Adipose tissue (tissue), 3 donors: ENCODE measurements around the gene ALPG. TPM values are rescaled to one million over a fixed set of nuclear protein-coding genes. Genes with fewer than 3 reads are reported as not detected.
"Not testable (repeated sequence)": the region's sequence is repeated elsewhere in the genome, so short reads cannot be mapped to it uniquely, and the experiment has no call there.

Experiments used
- H3K27ac ChIP-seq: one replicate; pipeline ENCODE4 v1.5.1; 2013; ENCODE audit warnings: low read depth, low read length
- WGBS, 3 donors: extraction: QIAGEN DNeasy Blood & Tissue Kit; methylation state at CpG; one replicate each; pipeline ENCODE4 v1.1.7; 2013; 5-methylcytosine and 5-hydroxymethylcytosine counted together
- polyA plus RNA-seq, 3 donors: library from polyadenylated mRNA; stranded (reverse); fragments of 200-250 nt; gene quantifications; one replicate each; pipeline ENCODE4 v1.2.3, GENCODE V29; 2013
- donor health status: healthy with polysubstance abuse.
- donor health status: Bipolar disorder and iron deficiency.
- donor health status: healthy.

ALPG gene
- not detected for polyA plus RNA-seq

DNA sequence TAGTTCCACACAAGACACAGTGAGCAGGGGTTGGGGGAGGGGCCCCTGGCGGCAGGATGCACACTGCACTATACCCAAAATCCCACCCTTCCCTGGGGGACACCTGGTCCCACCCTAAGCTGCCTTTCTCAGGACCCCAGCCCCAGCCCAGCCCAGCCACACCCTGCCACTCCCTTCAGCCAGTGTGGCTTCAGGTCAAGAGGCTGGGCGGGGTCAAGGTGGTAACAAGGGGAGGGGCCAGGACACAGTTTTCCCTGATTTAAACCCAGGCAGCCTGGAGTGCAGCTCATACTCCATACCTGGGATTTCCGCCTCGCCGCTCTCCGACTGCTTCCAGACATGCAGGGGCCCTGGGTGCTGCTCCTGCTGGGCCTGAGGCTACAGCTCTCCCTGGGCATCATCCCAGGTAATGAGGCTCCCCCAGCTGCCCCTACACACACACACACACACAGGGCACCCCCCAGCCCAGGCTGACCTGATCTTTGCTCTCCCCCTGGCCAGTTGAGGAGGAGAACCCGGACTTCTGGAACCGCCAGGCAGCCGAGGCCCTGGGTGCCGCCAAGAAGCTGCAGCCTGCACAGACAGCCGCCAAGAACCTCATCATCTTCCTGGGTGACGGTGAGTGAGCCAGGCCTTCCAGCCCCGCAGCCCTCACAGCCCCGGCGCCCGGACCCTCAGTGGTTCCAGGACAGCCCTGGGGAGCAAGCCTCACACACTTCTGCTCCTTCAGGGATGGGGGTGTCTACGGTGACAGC, at the start of gene ALPG:
Gene ALPG (plus strand): TSS at position 289 of the 755 bp plus-strand sequence. CDS start 51 bp downstream, at position 340.
- whole genome bisulfite sequencing, 3 donors: 91 to 92% (median 92%) methylated on average over 16 to 17 of the region's 17 CpGs
- no peak within 1 kb of the TSS for H3K27ac ChIP-seq

DNA sequence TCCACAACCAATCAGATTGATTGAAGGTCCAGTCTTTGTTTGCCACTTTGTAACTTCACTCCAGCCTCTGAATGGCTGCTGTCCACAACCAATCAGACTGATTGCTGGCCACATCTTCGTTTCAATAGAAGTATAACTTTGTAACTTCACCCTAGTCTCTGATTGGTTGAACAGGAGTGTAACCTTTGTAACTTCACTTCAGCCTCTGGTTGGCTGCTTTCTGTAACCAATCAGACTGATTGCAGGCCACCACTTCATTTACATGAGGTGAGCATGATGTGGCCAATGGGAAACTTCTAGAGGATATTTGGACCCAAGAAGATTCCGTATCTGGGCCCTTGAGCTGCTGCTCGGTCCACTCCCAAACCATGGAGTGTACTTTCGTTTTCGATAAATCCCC, 45.0 kb upstream of the ALPG start:
- no peak overlapping the region for H3K27ac ChIP-seq
- WGBS, 3 donors: 92 to 95% (median 94%) methylated on average over 5 of the region's 5 CpGs

DNA sequence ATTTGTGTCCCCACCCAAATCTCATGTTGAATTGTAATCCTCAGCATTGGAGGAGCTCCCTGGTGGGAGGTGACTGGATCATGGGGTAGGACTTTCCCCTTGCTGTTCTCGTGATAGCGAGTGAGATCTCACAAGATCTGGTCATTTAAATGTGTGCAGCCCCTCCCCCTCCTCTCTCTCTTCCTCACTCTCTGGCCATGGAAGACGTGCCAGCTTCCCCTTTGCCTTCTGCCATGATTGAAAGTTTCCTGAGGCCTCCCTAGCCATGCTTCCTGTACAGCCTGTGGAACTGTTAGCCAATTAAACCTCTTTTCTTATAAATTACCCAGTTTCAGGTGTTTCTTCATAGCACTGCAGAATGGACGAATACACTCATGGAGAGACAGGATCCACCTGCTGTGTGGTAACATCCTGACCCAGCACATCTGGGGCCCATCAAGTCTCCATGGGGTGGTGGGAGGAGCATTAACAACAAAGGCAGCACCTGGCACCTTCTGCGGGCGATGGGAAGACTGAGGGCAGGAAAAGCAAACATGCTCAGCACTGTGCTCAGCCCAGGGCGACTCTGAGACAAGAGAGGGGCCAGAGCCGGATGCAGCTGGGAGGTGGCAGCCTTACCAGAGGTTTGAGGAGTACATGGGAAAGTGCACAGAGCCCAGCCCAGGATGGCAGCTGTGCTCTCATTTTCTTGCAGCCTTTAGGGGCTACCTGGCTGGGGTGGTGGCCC, 44.3 kb upstream of the ALPG start:
- WGBS, 3 donors: 69 to 81% (median 71%) methylated on average over 8 of the region's 8 CpGs
- no peak overlapping the region for H3K27ac ChIP-seq

DNA sequence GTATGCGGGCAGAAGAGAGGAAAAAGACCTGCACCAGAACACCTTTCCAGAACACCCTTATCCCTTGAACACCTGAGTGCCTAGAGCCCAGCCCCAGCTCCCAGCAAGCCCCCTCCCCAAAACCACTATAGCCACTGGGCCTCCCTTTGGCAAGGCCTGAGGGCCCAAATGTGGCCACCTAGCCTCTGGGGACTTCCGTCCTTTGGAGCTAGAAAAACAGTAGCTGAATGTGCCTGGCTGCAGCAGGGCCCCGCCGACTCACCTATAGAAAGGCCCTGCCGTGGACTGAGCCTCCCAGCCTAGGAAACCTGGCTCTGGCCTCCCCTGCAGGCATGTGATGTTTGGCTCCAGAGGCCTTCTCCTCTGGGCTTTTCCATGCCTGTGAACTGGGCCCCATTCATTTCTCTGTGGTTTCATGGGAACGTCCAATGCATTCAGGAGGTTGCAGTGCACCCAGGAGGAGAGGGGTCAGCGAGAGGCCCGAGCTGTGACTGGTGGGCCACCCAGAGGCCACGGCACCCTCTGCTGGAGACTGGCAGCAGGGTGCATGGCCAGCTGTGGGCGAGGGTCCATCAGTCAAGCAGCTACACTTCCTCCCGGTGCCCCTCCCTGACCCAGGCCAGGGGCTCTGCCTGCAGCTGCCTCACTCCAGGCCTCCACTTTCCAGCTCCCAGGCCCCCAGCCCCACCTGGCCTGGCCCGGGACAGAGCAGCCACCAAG, 43.4 kb upstream of the ALPG start:
- WGBS, 3 donors: 74 to 95% (median 74%) methylated on average over 11 to 12 of the region's 12 CpGs
- not testable (repeated sequence) for H3K27ac ChIP-seq

DNA sequence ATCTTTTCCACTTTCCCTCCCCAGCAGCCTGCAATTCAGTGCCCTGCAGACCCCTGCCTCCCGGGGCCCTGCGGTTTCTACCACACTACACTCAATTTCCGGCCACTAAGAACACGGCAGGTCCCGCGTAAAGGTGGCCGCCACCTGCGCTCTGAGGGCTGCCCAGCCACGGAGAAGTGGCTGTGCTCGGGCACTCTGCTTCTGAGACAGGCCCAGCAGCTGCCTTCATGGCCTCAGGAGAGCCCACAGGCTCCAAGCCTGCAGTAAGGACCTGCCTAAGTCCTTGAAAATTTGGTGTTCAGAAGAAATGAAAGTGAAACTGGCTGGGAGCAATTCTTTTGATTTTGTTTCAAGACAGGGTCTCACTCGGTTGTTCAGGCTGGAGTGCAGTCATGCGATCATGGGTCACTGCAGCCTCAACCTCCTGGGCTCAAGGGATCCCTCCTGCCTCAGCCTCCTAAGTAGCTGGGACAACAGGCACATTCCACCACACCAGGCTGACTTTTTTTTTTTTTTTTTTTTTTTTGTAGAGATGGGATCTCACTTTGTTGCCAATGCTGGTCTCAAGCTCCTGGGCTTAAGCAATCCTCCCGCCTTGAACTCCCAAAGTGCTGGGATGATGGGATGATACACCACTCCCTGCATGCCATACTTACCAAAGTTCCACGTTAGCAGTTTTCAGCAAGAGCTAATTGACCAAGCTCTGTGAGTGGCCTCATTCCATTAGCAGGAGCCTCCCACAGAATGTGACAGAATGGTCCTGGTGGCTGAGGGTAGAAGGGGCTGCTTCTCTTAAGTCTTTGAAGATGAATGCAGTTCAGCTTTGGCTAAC, 42.6 kb upstream of the ALPG start:
- no peak overlapping the region for H3K27ac ChIP-seq
- WGBS, 3 donors: 43 to 81% (median 47%) methylated on average over 14 of the region's 14 CpGs

DNA sequence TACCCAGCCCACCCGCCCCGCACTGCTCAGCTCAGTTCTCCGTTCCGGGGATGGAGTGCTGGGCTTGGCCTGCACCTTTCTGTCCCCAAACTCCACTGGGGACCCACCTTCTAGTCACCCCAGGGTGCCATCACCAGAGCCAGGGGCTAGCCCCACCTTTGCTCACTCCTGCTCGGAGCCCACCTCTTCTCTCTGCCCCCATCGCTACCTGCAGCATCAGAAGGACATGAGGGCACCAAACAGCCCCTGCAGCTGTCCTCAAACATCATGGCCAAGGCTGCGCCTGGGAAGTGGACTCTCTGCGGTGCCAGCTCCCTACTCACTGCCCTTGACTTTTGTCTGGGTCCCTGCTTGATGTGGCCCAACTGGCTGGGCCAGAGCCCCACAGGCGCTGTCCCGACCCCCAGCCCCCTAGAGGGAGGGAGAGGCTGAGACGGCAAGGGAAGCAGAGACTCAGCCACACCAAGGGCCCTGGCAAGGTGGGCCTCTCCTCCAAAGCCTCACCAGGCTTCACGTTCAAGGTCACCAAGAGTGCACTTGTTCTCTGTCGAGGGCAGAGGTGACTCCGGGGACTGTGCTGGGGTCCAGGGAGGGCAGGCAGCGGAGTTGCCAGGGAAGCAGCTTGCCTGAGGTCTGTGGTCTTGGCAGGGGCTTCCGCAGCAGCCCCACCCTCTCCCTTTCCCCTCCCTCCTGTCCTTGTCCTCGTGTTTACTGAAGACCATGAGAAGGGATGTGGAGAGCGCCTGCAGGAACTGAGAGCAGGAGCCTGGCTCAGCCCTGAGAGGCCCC, 41.6 kb upstream of the ALPG start:
- 65 to 77% (median 73%) methylated on average over 14 to 18 of the region's 18 CpGs for WGBS, 3 donors
- not testable (repeated sequence) for H3K27ac ChIP-seq

DNA sequence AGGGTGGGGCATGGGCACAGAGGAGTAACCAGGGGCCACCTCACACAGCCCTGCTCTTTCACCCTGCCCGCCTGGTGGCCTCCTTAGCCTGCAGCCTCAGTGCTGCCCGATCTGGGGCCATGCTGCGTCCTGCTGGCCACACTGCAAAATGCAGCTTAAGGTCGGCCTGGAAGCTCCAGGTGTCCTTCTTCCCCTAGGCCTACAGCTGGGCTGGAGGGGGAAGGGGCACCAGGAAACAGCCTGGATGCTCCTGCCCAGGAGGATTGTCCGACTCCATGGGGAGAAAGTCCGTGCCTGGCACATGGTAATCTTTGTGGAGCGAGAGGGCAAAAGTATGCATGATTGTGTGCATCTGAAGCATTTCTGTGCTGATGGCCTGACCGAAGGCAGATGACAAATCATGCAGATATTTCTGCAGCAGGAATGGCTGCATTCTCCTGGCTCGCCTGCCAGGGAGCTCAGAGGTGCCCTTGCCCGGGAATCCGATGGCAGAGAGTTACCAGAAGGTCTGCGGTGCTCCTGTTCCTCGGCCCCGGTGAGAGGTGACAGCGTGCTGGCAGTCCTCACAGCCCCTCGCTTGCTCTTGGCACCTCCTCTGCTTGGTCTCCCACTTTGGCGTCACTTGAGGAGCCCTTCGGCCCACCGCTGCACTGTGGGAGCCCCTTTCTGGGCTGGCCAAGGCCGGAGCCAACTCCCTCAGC, 40.9 kb upstream of the ALPG start:
- no peak overlapping the region for H3K27ac ChIP-seq
- WGBS, 3 donors: 70 to 78% (median 77%) methylated on average over 19 to 20 of the region's 20 CpGs

DNA sequence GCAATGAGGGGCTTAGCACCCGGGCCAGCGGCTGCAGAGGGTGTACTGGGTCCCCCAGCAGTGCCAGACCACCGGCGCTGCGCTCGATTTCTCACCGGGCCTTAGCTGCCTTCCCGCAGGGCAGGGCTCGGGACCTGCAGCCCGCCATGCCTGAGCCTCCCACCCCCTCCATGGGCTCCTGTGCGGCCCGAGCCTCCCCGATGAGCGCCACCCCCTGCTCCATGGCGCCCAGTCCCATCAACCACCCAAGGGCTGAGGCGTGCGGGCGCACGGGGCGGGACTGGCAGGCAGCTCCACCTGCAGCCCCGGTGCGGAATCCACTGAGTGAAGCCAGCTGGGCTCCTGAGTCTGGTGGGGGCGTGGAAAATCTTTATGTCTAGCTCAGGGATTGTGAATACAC, 40.2 kb upstream of the ALPG start:
- not testable (repeated sequence) for H3K27ac ChIP-seq
- 63 to 98% (median 89%) methylated on average over 11 to 18 of the region's 23 CpGs for WGBS, 3 donors

DNA sequence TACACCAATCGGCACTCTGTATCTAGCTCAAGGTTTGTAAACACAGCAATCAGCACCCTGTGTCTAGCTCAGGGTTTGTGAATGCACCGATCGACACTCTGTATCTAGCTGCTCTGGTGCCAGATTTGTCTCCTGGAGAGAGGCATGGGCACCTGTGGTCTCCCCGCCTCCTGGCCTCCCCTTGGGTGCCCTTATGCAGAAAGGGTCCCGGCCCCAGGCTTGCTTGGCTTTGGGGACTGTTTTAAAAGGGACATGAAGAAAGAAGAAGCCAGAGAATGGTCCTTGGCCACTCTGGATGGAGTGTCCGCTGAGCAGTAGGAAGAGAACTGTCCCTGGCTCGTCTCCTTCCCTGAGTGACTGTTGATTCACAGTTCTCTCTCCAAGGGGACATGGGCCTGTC, 39.6 kb upstream of the ALPG start:
- no peak overlapping the region for H3K27ac ChIP-seq
- 42 to 80% (median 78%) methylated on average over 6 to 7 of the region's 7 CpGs for WGBS, 3 donors

DNA sequence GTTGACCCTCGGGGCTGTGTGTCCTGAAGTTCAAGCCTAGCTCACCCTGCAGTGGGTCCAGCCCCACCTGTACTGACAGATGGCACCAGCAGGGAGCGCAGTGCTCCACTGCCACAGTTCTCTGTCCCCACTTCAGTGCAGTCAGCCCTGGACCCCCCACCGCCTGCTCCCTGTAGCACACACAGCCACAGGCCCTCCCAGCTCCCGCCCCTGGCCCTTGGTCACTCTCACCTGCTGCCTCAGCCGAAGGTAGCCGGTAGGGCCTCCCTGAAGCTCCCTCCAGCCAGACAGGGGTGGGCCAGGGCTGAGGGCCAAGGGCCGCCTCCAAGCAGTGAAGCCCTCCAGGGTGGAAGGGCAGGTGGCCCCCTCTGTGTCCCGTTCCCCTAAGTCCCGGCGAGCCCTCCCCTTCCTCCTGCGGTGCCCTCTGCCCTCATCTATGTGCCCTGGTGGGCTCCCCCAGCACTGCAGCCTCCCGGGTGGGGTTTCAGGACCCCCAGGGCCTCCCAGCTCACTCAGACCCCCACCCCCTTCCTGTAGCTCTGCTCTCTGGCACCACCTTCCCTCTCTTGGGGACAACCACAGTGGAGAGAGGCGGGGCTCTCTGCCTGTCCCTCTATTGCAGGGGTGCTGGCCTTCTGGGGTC, 38.9 kb upstream of the ALPG start:
- no peak overlapping the region for H3K27ac ChIP-seq
- 76 to 87% (median 77%) methylated on average over 10 to 13 of the region's 13 CpGs for WGBS, 3 donors

DNA sequence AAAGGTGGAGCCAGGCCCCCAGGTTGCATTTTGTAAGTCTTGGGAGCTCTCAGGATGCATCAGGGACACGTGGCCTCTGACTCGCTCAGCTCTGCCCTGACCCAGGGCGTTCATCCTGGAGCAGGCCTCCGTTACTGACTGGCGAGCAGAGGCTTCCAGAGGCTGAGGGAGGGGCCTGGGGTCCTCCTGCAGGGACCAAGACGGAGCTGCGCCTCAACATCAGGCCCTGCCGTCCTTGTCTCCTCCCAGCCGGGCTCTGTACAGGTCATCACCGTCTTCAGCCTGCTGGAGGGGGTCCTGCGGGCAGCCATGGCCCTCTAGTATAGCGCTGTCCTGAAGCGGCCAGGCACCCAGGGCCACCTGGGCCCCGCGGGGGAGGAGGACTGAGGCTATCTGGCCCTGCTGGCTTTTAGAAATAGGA, 38.3 kb upstream of the ALPG start:
- no peak overlapping the region for H3K27ac ChIP-seq
- 87 to 97% (median 88%) methylated on average over 15 of the region's 15 CpGs for WGBS, 3 donors

DNA sequence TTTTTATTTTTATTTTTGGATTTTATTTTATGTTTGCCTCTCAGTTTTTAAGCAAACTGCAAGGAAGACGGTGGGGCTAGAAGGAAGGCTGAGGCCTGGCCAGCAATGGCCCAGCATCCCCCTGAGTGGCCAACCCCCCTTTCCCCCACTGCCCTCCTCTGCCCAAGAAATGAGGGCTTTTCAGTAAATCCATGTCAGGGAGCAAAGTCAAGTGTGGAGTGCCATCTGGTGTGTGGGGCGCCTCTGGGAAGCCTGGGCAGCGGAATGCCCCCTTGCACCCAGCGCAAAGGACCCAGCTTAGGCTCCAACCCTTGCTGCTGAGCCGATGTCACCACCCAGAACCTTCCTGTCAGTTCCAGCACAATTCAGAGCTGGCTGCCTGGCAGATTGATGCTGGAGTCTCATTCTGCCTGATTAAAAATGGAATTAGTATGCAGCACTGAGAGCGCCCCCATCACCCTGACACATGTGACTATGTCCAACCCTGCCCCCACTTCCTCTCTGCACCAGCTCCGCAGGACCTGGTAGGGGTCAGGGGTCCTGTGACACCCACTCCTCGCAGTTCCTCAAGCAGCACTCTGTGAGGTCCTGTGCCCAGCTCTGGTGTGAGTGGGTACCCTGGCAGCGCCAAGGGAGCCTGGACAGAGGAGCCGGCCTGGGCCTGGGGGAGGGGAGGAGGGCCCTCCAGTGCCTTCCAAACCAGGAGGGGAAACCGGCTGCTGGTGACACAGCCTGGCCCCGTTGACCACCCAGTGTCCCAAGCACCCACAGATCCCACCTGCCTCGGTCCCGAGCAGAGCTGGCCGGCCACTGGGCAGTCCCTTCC, 37.3 kb upstream of the ALPG start:
- no peak overlapping the region for H3K27ac ChIP-seq
- WGBS, 3 donors: 76 to 81% (median 77%) methylated on average over 14 to 15 of the region's 15 CpGs

DNA sequence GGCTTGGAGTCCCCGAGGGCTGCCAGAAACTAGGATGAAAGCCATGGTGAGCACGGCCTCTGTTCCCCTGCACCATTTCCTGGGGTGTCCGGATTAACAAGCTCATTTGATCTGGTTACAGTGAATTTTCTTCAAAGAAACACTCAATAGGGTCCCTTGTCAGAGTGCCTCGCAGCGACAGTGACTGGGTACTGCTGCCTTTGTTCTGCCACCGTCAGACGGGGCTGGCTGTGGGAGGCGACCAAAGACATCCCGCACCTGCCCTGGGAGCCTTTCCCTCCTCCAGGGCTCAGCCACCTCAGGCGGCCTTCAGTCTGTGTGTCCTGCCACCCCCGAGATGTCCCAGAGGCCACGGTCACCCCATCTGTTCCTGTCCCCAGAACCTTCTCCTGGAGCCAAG, 36.6 kb upstream of the ALPG start:
- H3K27ac ChIP-seq: not testable (repeated sequence)
- whole genome bisulfite sequencing, 3 donors: 32 to 45% (median 38%) methylated on average over 8 to 10 of the region's 12 CpGs

DNA sequence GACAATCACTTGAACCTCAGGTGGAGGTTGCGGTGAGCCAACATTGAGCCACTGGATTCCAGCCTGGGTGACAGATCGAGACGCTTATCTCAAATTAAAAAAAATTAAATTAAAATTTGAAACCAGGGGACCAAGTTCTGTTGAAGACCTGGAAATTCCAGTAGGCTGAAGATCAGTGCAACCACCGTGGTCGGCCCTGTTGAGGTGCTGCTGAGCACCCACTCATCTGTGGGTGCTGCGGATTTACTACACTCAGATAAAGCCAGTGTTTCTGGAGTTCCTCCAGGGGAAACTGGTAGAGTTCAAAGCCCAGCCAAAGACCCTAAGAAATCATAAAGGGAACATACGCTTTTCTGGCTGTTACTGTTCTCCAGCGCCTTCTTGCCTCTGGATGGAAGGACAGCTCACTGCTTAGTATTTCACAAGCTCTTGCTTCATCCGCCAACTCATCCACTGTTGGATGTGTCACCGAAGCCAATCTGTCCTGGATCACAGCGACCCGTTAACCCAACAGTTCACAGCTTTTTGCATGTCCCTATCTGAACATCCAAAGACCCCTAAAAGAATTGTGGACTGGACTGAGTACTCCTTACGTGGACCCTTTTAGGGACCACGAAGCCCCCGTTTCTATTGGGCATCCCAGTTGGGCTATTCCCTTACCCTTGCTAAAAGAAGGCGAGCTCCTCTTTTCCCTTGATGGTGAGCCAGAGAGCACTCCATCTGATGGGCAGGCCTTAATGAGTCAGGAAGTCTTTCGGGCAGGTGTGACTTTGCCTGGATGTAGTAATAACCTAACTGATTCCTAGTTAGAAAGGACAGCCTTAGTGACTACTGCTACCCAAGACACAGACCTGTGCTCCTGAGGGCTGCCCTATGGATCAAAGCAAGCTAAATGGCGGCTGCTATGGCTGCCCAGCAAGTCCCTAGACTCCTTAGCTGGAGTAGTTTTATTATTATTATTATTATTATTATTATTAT, 34.1 kb upstream of the ALPG start:
- H3K27ac ChIP-seq: no peak overlapping the region
- WGBS, 3 donors: 84 to 93% (median 90%) methylated on average over 18 of the region's 18 CpGs

DNA sequence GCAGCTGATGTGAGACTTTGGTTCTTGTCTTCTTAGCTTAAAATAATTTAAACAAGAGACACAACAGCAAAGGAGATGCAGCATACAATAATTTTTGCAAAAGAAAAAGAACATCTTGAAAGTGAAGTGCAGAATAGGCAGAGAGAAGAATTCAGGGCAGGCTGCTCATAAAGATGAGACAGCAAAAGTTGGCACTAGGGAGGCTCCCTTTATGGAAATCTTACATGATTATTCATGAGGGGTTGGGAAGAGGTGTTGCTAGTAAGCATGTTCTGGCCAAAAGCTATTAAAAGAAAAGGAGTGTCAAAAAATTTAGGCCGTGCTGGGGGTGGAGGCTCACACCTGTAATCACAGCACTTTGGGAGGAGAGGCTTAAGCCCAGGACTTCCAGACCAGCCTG, 32.3 kb upstream of the ALPG start:
- 80 to 100% (median 82%) methylated on average over 1 of the region's 1 CpG for WGBS, 3 donors
- H3K27ac ChIP-seq: no peak overlapping the region
